HL-60 (cell line): ENCODE data around the gene NBAS.

Experiments used
- DNase-seq, 2 experiments: peaks; one replicate each; pipeline ENCODE4 v3.0.0-alpha.2; 2010 to 2020; ENCODE audit warnings: low read depth in 1 of 2, low spot score in 1 of 2
- H3K27ac ChIP-seq: fragments of 250-450 bp; sonication (Bioruptor Pico); replicated peaks from 2 replicates; pipeline ENCODE4 v1.5.1; 2020; ENCODE audit warnings: mild to moderate bottlenecking, moderate library complexity
- H3K27me3 ChIP-seq: fragments of 250-450 bp; sonication (Bioruptor Pico); 2 replicates; pipeline ENCODE4 v1.5.1; 2021; ENCODE audit warnings: mild to moderate bottlenecking, moderate library complexity; ENCODE audit not compliant: insufficient read depth, poor library complexity, severe bottlenecking
- H3K4me3 ChIP-seq: replicated peaks from 2 replicates; pipeline ENCODE4 v1.5.1; 2011; ENCODE audit warnings: mild to moderate bottlenecking, control low read depth, low read length; ENCODE audit not compliant: insufficient read depth
- CTCF ChIP-seq: IDR thresholded peaks from one replicate; pipeline ENCODE4 v1.5.1; 2011; ENCODE audit warnings: low read length, control low read depth, inconsistent platforms; ENCODE audit not compliant: insufficient read depth
- GABPA ChIP-seq: IDR thresholded peaks from 2 replicates; pipeline ENCODE4 v1.6.1; 2012; ENCODE audit warnings: low read depth
- POLR2AphosphoS5 ChIP-seq: IDR thresholded peaks from 2 replicates; pipeline ENCODE4 v1.6.1; 2012; ENCODE audit warnings: low read depth
- REST ChIP-seq: IDR thresholded peaks from 2 replicates; pipeline ENCODE4 v1.6.1; 2012; ENCODE audit warnings: low read depth; ENCODE audit not compliant: insufficient replicate concordance
- SPI1 ChIP-seq: IDR thresholded peaks from 2 replicates; pipeline ENCODE4 v1.6.1; 2012; ENCODE audit warnings: low read depth, mild to moderate bottlenecking, borderline replicate concordance

The NBAS gene

GRCh38 chr2:15510552-15510951, 50.6 kb downstream of the NBAS start:
- Histone ChIP-seq H3K27me3 (no peaks in the 10 kb centered on the region), H3K27ac (no peak overlapping the region), H3K4me3 (no peak overlapping the region)
- DNase-seq = no peak
- TF ChIP-seq SPI1 (no peak), CTCF (no peak), GABPA (no peak), REST (no peak), POLR2AphosphoS5 (no peak)

GRCh38 chr2:15510131-15510530, 51.0 kb downstream of the NBAS start:
- Histone ChIP-seq H3K4me3 (no peak overlapping the region), H3K27ac (no peak overlapping the region), H3K27me3 (no peaks in the 10 kb centered on the region)
- DNase-seq = no peak
- no peak for TF ChIP-seq REST
- TF ChIP-seq CTCF = no peak
- TF ChIP-seq SPI1 = no peak
- TF ChIP-seq GABPA = no peak
- no peak for TF ChIP-seq POLR2AphosphoS5

GRCh38 chr2:15507697-15508096, 53.4 kb downstream of the NBAS start:
- H3K27ac ChIP-seq = no peak overlapping the region
- DNase-seq = no peak
- no peaks in the 10 kb centered on the region for H3K27me3 ChIP-seq
- no peak for TF ChIP-seq POLR2AphosphoS5
- no peak for TF ChIP-seq SPI1
- no peak for TF ChIP-seq CTCF
- no peak for TF ChIP-seq REST
- TF ChIP-seq GABPA = no peak
- no peak overlapping the region for H3K4me3 ChIP-seq
